ENCODE data around the gene TMED1. TPM values are rescaled to one million over a fixed set of nuclear protein-coding genes. Genes with fewer than 3 reads are reported as not detected.
"Not testable (repeated sequence)": the region's sequence is repeated elsewhere in the genome, so short reads cannot be mapped to it uniquely, and the experiment has no call there.

Gene TMED1
- total RNA-seq, 5 donors from 2014 or later (not counting 1 experiment from before 2014, with no cell fraction given), result 6.1 to 11.4 (median 9.5) TPM

- Histone ChIP-seq H3K9me3 (no peaks in the 10 kb centered on the region), H3K36me3 (ENCODE audit: control insufficient read depth in 2 of 2, extremely low read depth in 1 of 2, insufficient read depth in 1 of 2, low read length in 1 of 2) (no peaks in the 10 kb centered on the region), H3K4me1 (ENCODE audit: control insufficient read depth in 1 of 2, extremely low read depth in 1 of 2, insufficient read depth in 2 of 2, low read length in 2 of 2) (peaks cover 0 to 10% of the 10 kb centered on the region in 2 experiments), H3K27me3 (replicated peaks in 1 of 2; ENCODE audit: control insufficient read depth in 2 of 2, extremely low read depth in 1 of 2, insufficient read depth in 2 of 2, low read length in 1 of 2) (no peaks in the 10 kb centered on the region), H3K4me3 (ENCODE audit: control insufficient read depth in 1 of 2, extremely low read depth in 1 of 2, low read length in 1 of 2) (no peak overlapping the region), H3K27ac (ENCODE audit: low read length) (no peak overlapping the region)
- H3K4me3 Mint-ChIP-seq, result no peak overlapping the region
- no peaks in the 10 kb centered on the region for H3K27me3 Mint-ChIP-seq
- H3K4me1 Mint-ChIP-seq, result peaks cover 12 to 17% (median 17%) of the 10 kb centered on the region in 3 donors
- H3K27ac Mint-ChIP-seq, result no peak overlapping the region
- ATAC-seq (replicated peaks in 1 of 4) (no peak), DNase-seq (no peak)
- POLR2A ChIA-PET, result no interaction called here
- CTCF ChIA-PET, result interaction anchor here in 1 of 2 donors (0.5 to 1.6 kb wide), 2 partner anchors 27 to 540 kb away, joined by 3 to 31 read pairs; partner anchors contain the start of gene TMED1
- WGBS (ENCODE audit: insufficient coverage), result 95% methylated on average over 12 of the region's 18 CpGs
- H3K36me3 Mint-ChIP-seq, result no peaks in the 10 kb centered on the region
- no peaks in the 10 kb centered on the region for H3K9me3 Mint-ChIP-seq
Observed at GRCh38 chr19:10863107-10863717, 27.2 kb upstream of the TMED1 start.

- Mint-ChIP-seq H3K9me3 (no peaks in the 10 kb centered on the region), H3K27me3 (no peaks in the 10 kb centered on the region), H3K4me3 (no peak overlapping the region), H3K27ac (no peak overlapping the region), H3K36me3 (no peaks in the 10 kb centered on the region), H3K4me1 (peaks cover 10 to 17% (median 13%) of the 10 kb centered on the region in 3 donors)
- no peaks in the 10 kb centered on the region for H3K27me3 ChIP-seq (replicated peaks in 1 of 2; ENCODE audit: control insufficient read depth in 2 of 2, extremely low read depth in 1 of 2, insufficient read depth in 2 of 2, low read length in 1 of 2)
- ChIA-PET POLR2A (interaction anchor here in 1 of 2 donors (0.7 kb wide), 1 partner anchor 642 kb away, joined by 3 read pairs; no protein-coding TSS in a partner anchor), CTCF (interaction anchor here (0.5 to 1.1 kb wide), 4 partner anchors 27 to 541 kb away, joined by 3 to 6 read pairs (median 4); partner anchors contain the start of gene TMED1 (in 1 of the 2))
- H3K9me3 ChIP-seq, result no peaks in the 10 kb centered on the region
- H3K27ac ChIP-seq (ENCODE audit: low read length), result no peak overlapping the region
- H3K4me1 ChIP-seq (ENCODE audit: control insufficient read depth in 1 of 2, extremely low read depth in 1 of 2, insufficient read depth in 2 of 2, low read length in 2 of 2), result peaks cover 0 to 10% of the 10 kb centered on the region in 2 experiments
- no peak overlapping the region for H3K4me3 ChIP-seq (ENCODE audit: control insufficient read depth in 1 of 2, extremely low read depth in 1 of 2, low read length in 1 of 2)
- WGBS (ENCODE audit: insufficient coverage), result 93% methylated on average over 4 of the region's 6 CpGs
- ATAC-seq (replicated peaks in 1 of 4), result no peak
- no peak for DNase-seq
- no peaks in the 10 kb centered on the region for H3K36me3 ChIP-seq (ENCODE audit: control insufficient read depth in 2 of 2, extremely low read depth in 1 of 2, insufficient read depth in 1 of 2, low read length in 1 of 2)
Observed at GRCh38 chr19:10862561-10863106, 26.6 kb upstream of the TMED1 start.

GRCh38 chr19:10861103-10861651 lies 25.2 kb upstream of the TMED1 start:
- H3K4me3 Mint-ChIP-seq, result no peak overlapping the region
- WGBS (ENCODE audit: insufficient coverage), result 75% methylated on average over 3 of the region's 7 CpGs
- ATAC-seq (replicated peaks in 1 of 4) (no peak), DNase-seq (peak in 13 of 35 experiments; percentile 15 to 51 (median 24))
- CTCF ChIA-PET, result interaction anchor here in 1 of 2 donors (0.6 to 0.7 kb wide), 2 partner anchors 117 to 697 kb away, joined by 3 read pairs; no protein-coding TSS in a partner anchor
- POLR2A ChIA-PET, result interaction anchor here in 1 of 2 donors (0.5 kb wide), 1 partner anchor 357 kb away, joined by 6 read pairs; no protein-coding TSS in a partner anchor
- H3K4me3 ChIP-seq (ENCODE audit: control insufficient read depth in 1 of 2, extremely low read depth in 1 of 2, low read length in 1 of 2), result no peak overlapping the region
- no peaks in the 10 kb centered on the region for H3K36me3 ChIP-seq (ENCODE audit: control insufficient read depth in 2 of 2, extremely low read depth in 1 of 2, insufficient read depth in 1 of 2, low read length in 1 of 2)
- no peaks in the 10 kb centered on the region for H3K9me3 ChIP-seq
- no peak overlapping the region for H3K27ac Mint-ChIP-seq
- H3K36me3 Mint-ChIP-seq, result no peaks in the 10 kb centered on the region
- H3K27me3 Mint-ChIP-seq, result no peaks in the 10 kb centered on the region
- H3K4me1 ChIP-seq (ENCODE audit: control insufficient read depth in 1 of 2, extremely low read depth in 1 of 2, insufficient read depth in 2 of 2, low read length in 2 of 2), result peaks cover 0 to 10% of the 10 kb centered on the region in 2 experiments
- peaks cover 10 to 17% (median 13%) of the 10 kb centered on the region in 3 donors for H3K4me1 Mint-ChIP-seq
- no peaks in the 10 kb centered on the region for H3K27me3 ChIP-seq (replicated peaks in 1 of 2; ENCODE audit: control insufficient read depth in 2 of 2, extremely low read depth in 1 of 2, insufficient read depth in 2 of 2, low read length in 1 of 2)
- H3K27ac ChIP-seq (ENCODE audit: low read length), result no peak overlapping the region
- H3K9me3 Mint-ChIP-seq, result no peaks in the 10 kb centered on the region

- H3K4me3 ChIP-seq (ENCODE audit: control insufficient read depth in 1 of 2, extremely low read depth in 1 of 2, low read length in 1 of 2), result no peak overlapping the region
- CTCF ChIA-PET, result interaction anchor here (0.6 to 1.4 kb wide), 5 partner anchors 11 to 915 kb away, joined by 3 to 8 read pairs (median 3); partner anchors contain the start of gene TMED1 (in 1 of the 2)
Observed at GRCh38 chr19:10858204-10858828, 22.3 kb upstream of the TMED1 start.

GRCh38 chr19:10856899-10857298 lies 20.9 kb upstream of the TMED1 start:
- not testable (repeated sequence) for H3K36me3 Mint-ChIP-seq; H3K4me3 ChIP-seq (ENCODE audit: control insufficient read depth in 1 of 2, extremely low read depth in 1 of 2, low read length in 1 of 2); H3K36me3 ChIP-seq (ENCODE audit: control insufficient read depth in 2 of 2, extremely low read depth in 1 of 2, insufficient read depth in 1 of 2, low read length in 1 of 2); H3K27ac ChIP-seq (ENCODE audit: low read length); H3K9me3 Mint-ChIP-seq; ATAC-seq (replicated peaks in 1 of 4); H3K27ac Mint-ChIP-seq; H3K9me3 ChIP-seq; H3K27me3 ChIP-seq (replicated peaks in 1 of 2; ENCODE audit: control insufficient read depth in 2 of 2, extremely low read depth in 1 of 2, insufficient read depth in 2 of 2, low read length in 1 of 2); H3K27me3 Mint-ChIP-seq; H3K4me1 Mint-ChIP-seq; H3K4me3 Mint-ChIP-seq; DNase-seq; H3K4me1 ChIP-seq (ENCODE audit: control insufficient read depth in 1 of 2, extremely low read depth in 1 of 2, insufficient read depth in 2 of 2, low read length in 2 of 2)
- CTCF ChIA-PET, result interaction anchor here in 1 of 2 donors (0.9 to 2.5 kb wide), 2 partner anchors 11 to 21 kb away, joined by 3 to 7 read pairs; partner anchors contain the start of gene TMED1
- POLR2A ChIA-PET, result interaction anchor here in 1 of 2 donors (0.8 kb wide), 1 partner anchor 20 kb away, joined by 3 read pairs; no protein-coding TSS in a partner anchor
- WGBS (ENCODE audit: insufficient coverage), result no CpG with 5 or more reads among the region's 1 CpG

More at GRCh38 chr19:10858204-10858828, 22.3 kb upstream of the TMED1 start:
- WGBS (ENCODE audit: insufficient coverage), result 63% methylated on average over 3 of the region's 4 CpGs
- no peak for ATAC-seq (replicated peaks in 1 of 4)
- H3K4me1 Mint-ChIP-seq, result peaks cover 1 to 3% (median 3%) of the 10 kb centered on the region in 3 donors
- peak in 6 of 35 experiments; percentile 10 to 57 (median 28) for DNase-seq
- H3K4me1 ChIP-seq (ENCODE audit: control insufficient read depth in 1 of 2, extremely low read depth in 1 of 2, insufficient read depth in 2 of 2, low read length in 2 of 2), result no peaks in the 10 kb centered on the region
- no peak overlapping the region for H3K27ac Mint-ChIP-seq
- H3K9me3 Mint-ChIP-seq, result no peaks in the 10 kb centered on the region
- H3K27ac ChIP-seq (ENCODE audit: low read length), result no peak overlapping the region
- POLR2A ChIA-PET, result no interaction called here
- no peaks in the 10 kb centered on the region for H3K27me3 ChIP-seq (replicated peaks in 1 of 2; ENCODE audit: control insufficient read depth in 2 of 2, extremely low read depth in 1 of 2, insufficient read depth in 2 of 2, low read length in 1 of 2)
- H3K36me3 ChIP-seq (ENCODE audit: control insufficient read depth in 2 of 2, extremely low read depth in 1 of 2, insufficient read depth in 1 of 2, low read length in 1 of 2), result no peaks in the 10 kb centered on the region
- no peaks in the 10 kb centered on the region for H3K9me3 ChIP-seq
- H3K27me3 Mint-ChIP-seq, result no peaks in the 10 kb centered on the region
- no peak overlapping the region for H3K4me3 Mint-ChIP-seq
- no peaks in the 10 kb centered on the region for H3K36me3 Mint-ChIP-seq
